ENCODE data around the gene SIGLEC14. TPM values are rescaled to one million over a fixed set of nuclear protein-coding genes. Genes with fewer than 3 reads are reported as not detected.

Gene SIGLEC14
- total and polyA plus RNA-seq, 7 experiments from 2014 or later: 0.08 to 43.8 (median 1.2) TPM; not detected in 2

GRCh38 chr19:51644636-51645271 lies 1.9 kb downstream of the SIGLEC14 start:
- H3K9me3 ChIP-seq (ENCODE audit: control insufficient read depth in 2 of 3, low read length in 3 of 3): no peaks in the 10 kb centered on the region
- Mint-ChIP-seq H3K4me3 (no peak overlapping the region), H3K36me3 (no peaks in the 10 kb centered on the region), H3K4me1 (peaks cover 0 to 10% (median 0%) of the 10 kb centered on the region in 7 donors), H3K27me3 (peaks cover 11 to 38% (median 35%) of the 10 kb centered on the region in 5 donors), H3K9me3 (peaks cover 0 to 1% (median 0%) of the 10 kb centered on the region in 11 donors), H3K27ac (peak overlapping the region in 2 of 9 donors; percentile 13 to 57)
- ATAC-seq (peak; percentile 42), DNase-seq (no peak)
- intact Hi-C loops (cut with micrococcal nuclease): loop anchor here in 1 of 2 donors (1.0 kb wide), 1 partner anchor 13 kb away; no protein-coding TSS in a partner anchor
- no peaks in the 10 kb centered on the region for H3K36me3 ChIP-seq (ENCODE audit: control insufficient read depth in 2 of 3, insufficient read depth in 3 of 3, low read length in 3 of 3)
- H3K27ac ChIP-seq (ENCODE audit: low read depth, low read length): no peak overlapping the region
- no peaks in the 10 kb centered on the region for H3K27me3 ChIP-seq (ENCODE audit: control insufficient read depth in 2 of 2, insufficient read depth in 2 of 2, low read length in 2 of 2)
- CTCF ChIA-PET: interaction anchor here (1.1 kb wide), 1 partner anchor 9 kb away, joined by 3 read pairs; no protein-coding TSS in a partner anchor
- POLR2A ChIA-PET: no interaction called here
- H3K4me1 ChIP-seq (ENCODE audit: control insufficient read depth in 2 of 2, insufficient read depth in 2 of 2, low read length in 2 of 2): no peaks in the 10 kb centered on the region
- no peak overlapping the region for H3K4me3 ChIP-seq (ENCODE audit: low read length)

DNA sequence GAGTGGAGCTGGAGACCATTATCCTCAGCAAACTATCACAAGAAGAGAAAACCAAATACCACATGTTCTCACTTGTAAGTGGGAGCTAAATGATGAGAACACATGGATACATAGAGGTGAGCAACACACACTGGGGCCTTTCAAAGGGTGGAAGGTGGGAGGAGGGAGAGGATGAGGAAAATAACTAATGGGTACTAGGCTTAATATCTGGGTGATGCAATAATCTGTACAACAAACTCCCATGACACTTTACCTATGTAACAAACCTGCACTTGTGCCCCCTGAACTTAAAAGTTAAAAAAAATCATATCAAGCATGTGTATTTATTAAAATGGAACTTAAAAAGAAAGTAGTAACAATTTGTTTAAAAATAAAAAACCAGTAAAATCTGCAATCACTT lies 5.0 kb downstream of the SIGLEC14 start:
- Histone ChIP-seq H3K36me3 (ENCODE audit: control insufficient read depth in 2 of 3, insufficient read depth in 3 of 3, low read length in 3 of 3) (no peaks in the 10 kb centered on the region), H3K4me1 (ENCODE audit: control insufficient read depth in 2 of 2, insufficient read depth in 2 of 2, low read length in 2 of 2) (no peaks in the 10 kb centered on the region), H3K4me3 (ENCODE audit: low read length) (no peak overlapping the region), H3K27ac (ENCODE audit: low read depth, low read length) (no peak overlapping the region), H3K9me3 (ENCODE audit: control insufficient read depth in 2 of 3, low read length in 3 of 3) (no peaks in the 10 kb centered on the region), H3K27me3 (ENCODE audit: control insufficient read depth in 2 of 2, insufficient read depth in 2 of 2, low read length in 2 of 2) (no peaks in the 10 kb centered on the region)
- Mint-ChIP-seq H3K4me1 (peaks cover 0 to 8% (median 0%) of the 10 kb centered on the region in 7 donors), H3K4me3 (no peak overlapping the region), H3K27ac (no peak overlapping the region), H3K9me3 (peaks cover 0 to 15% (median 4%) of the 10 kb centered on the region in 11 donors), H3K27me3 (peaks cover 0 to 66% (median 28%) of the 10 kb centered on the region in 5 donors), H3K36me3 (no peaks in the 10 kb centered on the region)
- intact Hi-C loops (cut with micrococcal nuclease): no loop called here
- ATAC-seq (no peak), DNase-seq (no peak)
- ChIA-PET CTCF (no interaction called here), POLR2A (no interaction called here)

GRCh38 chr19:51640386-51640785 lies 6.2 kb downstream of the SIGLEC14 start:
- H3K4me3 Mint-ChIP-seq: no peak overlapping the region
- H3K4me1 ChIP-seq (ENCODE audit: control insufficient read depth in 2 of 2, insufficient read depth in 2 of 2, low read length in 2 of 2): no peaks in the 10 kb centered on the region
- peaks cover 0 to 69% (median 28%) of the 10 kb centered on the region in 5 donors for H3K27me3 Mint-ChIP-seq
- peaks cover 0 to 21% (median 4%) of the 10 kb centered on the region in 11 donors for H3K9me3 Mint-ChIP-seq
- ATAC-seq (no peak), DNase-seq (no peak)
- H3K36me3 Mint-ChIP-seq: no peaks in the 10 kb centered on the region
- CTCF ChIA-PET: no interaction called here
- no peak overlapping the region for H3K27ac ChIP-seq (ENCODE audit: low read depth, low read length)
- no peak overlapping the region for H3K27ac Mint-ChIP-seq
- no peaks in the 10 kb centered on the region for H3K27me3 ChIP-seq (ENCODE audit: control insufficient read depth in 2 of 2, insufficient read depth in 2 of 2, low read length in 2 of 2)
- POLR2A ChIA-PET: no interaction called here
- peaks cover 0 to 8% (median 0%) of the 10 kb centered on the region in 7 donors for H3K4me1 Mint-ChIP-seq
- H3K4me3 ChIP-seq (ENCODE audit: low read length): no peak overlapping the region
- no peaks in the 10 kb centered on the region for H3K9me3 ChIP-seq (ENCODE audit: control insufficient read depth in 2 of 3, low read length in 3 of 3)
- intact Hi-C loops (cut with micrococcal nuclease): no loop called here
- no peaks in the 10 kb centered on the region for H3K36me3 ChIP-seq (ENCODE audit: control insufficient read depth in 2 of 3, insufficient read depth in 3 of 3, low read length in 3 of 3)

DNA sequence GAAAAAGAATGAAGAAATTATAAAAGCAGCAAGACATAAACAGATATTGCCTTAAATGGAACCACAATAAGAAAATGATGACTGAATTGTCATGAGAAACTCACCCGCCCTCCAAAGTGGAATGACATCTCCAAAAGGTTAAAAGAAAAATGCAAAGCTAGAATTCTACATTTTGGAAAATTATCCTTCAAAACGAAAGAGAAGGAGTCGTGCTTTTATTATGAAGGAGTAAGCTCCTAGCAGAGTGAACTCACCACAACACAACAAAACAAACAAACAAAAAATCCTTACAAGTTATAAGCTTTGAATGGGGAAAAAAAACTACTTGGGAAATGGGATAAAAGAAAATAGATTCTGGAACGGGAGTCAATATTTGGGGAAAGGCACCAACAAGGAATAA lies 6.7 kb downstream of the SIGLEC14 start:
- H3K9me3 Mint-ChIP-seq: peaks cover 0 to 21% (median 4%) of the 10 kb centered on the region in 11 donors
- ChIA-PET POLR2A (no interaction called here), CTCF (no interaction called here)
- H3K27ac Mint-ChIP-seq: no peak overlapping the region
- no peaks in the 10 kb centered on the region for H3K36me3 Mint-ChIP-seq
- ATAC-seq (no peak), DNase-seq (no peak)
- H3K4me3 ChIP-seq (ENCODE audit: low read length): no peak overlapping the region
- H3K4me1 Mint-ChIP-seq: peaks cover 0 to 6% (median 0%) of the 10 kb centered on the region in 7 donors
- no peaks in the 10 kb centered on the region for H3K27me3 ChIP-seq (ENCODE audit: control insufficient read depth in 2 of 2, insufficient read depth in 2 of 2, low read length in 2 of 2)
- no peaks in the 10 kb centered on the region for H3K9me3 ChIP-seq (ENCODE audit: control insufficient read depth in 2 of 3, low read length in 3 of 3)
- no peak overlapping the region for H3K4me3 Mint-ChIP-seq
- intact Hi-C loops (cut with micrococcal nuclease): loop anchor here in 1 of 2 donors (5.0 kb wide), 1 partner anchor 168 kb away; no protein-coding TSS in a partner anchor
- peaks cover 0 to 64% (median 27%) of the 10 kb centered on the region in 5 donors for H3K27me3 Mint-ChIP-seq
- no peaks in the 10 kb centered on the region for H3K4me1 ChIP-seq (ENCODE audit: control insufficient read depth in 2 of 2, insufficient read depth in 2 of 2, low read length in 2 of 2)
- H3K36me3 ChIP-seq (ENCODE audit: control insufficient read depth in 2 of 3, insufficient read depth in 3 of 3, low read length in 3 of 3): no peaks in the 10 kb centered on the region
- H3K27ac ChIP-seq (ENCODE audit: low read depth, low read length): no peak overlapping the region

- intact Hi-C loops (cut with micrococcal nuclease): loop anchor here in 1 of 2 donors (5.0 kb wide), 1 partner anchor 165 kb away; no protein-coding TSS in a partner anchor
- DNase-seq (peak in 1 of 9 donors; percentile 3), ATAC-seq (no peak)
- H3K36me3 Mint-ChIP-seq: no peaks in the 10 kb centered on the region
- Histone ChIP-seq H3K36me3 (ENCODE audit: control insufficient read depth in 2 of 3, insufficient read depth in 3 of 3, low read length in 3 of 3) (no peaks in the 10 kb centered on the region), H3K4me3 (ENCODE audit: low read length) (no peak overlapping the region), H3K27ac (ENCODE audit: low read depth, low read length) (no peak overlapping the region), H3K9me3 (ENCODE audit: control insufficient read depth in 2 of 3, low read length in 3 of 3) (no peaks in the 10 kb centered on the region), H3K27me3 (ENCODE audit: control insufficient read depth in 2 of 2, insufficient read depth in 2 of 2, low read length in 2 of 2) (no peaks in the 10 kb centered on the region), H3K4me1 (ENCODE audit: control insufficient read depth in 2 of 2, insufficient read depth in 2 of 2, low read length in 2 of 2) (no peaks in the 10 kb centered on the region)
- H3K4me3 Mint-ChIP-seq: peak overlapping the region in 1 of 10 donors; percentile 40
- CTCF ChIA-PET: no interaction called here
- H3K27me3 Mint-ChIP-seq: peaks cover 0 to 53% (median 24%) of the 10 kb centered on the region in 5 donors
- H3K9me3 Mint-ChIP-seq: peaks cover 0 to 21% (median 4%) of the 10 kb centered on the region in 11 donors
- POLR2A ChIA-PET: no interaction called here
- H3K4me1 Mint-ChIP-seq: peaks cover 0 to 2% (median 0%) of the 10 kb centered on the region in 7 donors
- H3K27ac Mint-ChIP-seq: no peak overlapping the region
Measured at GRCh38 chr19:51637362-51637978, 9.2 kb downstream of the SIGLEC14 start.

GRCh38 chr19:51632126-51632525 lies 14.5 kb downstream of the SIGLEC14 start:
- DNase-seq: no peak
- intact Hi-C loops (cut with micrococcal nuclease): no loop called here
- no peak for ATAC-seq
- H3K36me3 Mint-ChIP-seq: no peaks in the 10 kb centered on the region
- H3K27me3 Mint-ChIP-seq: peaks cover 1 to 32% (median 8%) of the 10 kb centered on the region in 5 donors
- no peak overlapping the region for H3K27ac ChIP-seq (ENCODE audit: low read depth, low read length)
- H3K9me3 ChIP-seq (ENCODE audit: control insufficient read depth in 2 of 3, low read length in 3 of 3): no peaks in the 10 kb centered on the region
- H3K4me3 Mint-ChIP-seq: no peak overlapping the region
- H3K4me3 ChIP-seq (ENCODE audit: low read length): no peak overlapping the region
- H3K4me1 Mint-ChIP-seq: peaks cover 0 to 7% (median 0%) of the 10 kb centered on the region in 7 donors
- ChIA-PET CTCF (interaction anchor here (0.6 kb wide), 1 partner anchor 462 kb away, joined by 4 read pairs; no protein-coding TSS in a partner anchor), POLR2A (no interaction called here)
- H3K27ac Mint-ChIP-seq: no peak overlapping the region
- H3K4me1 ChIP-seq (ENCODE audit: control insufficient read depth in 2 of 2, insufficient read depth in 2 of 2, low read length in 2 of 2): no peaks in the 10 kb centered on the region
- peaks cover 0 to 12% (median 3%) of the 10 kb centered on the region in 11 donors for H3K9me3 Mint-ChIP-seq
- H3K36me3 ChIP-seq (ENCODE audit: control insufficient read depth in 2 of 3, insufficient read depth in 3 of 3, low read length in 3 of 3): no peaks in the 10 kb centered on the region
- H3K27me3 ChIP-seq (ENCODE audit: control insufficient read depth in 2 of 2, insufficient read depth in 2 of 2, low read length in 2 of 2): no peaks in the 10 kb centered on the region

Measured in naive thymus-derived CD4-positive, alpha-beta T cell (primary cell).